Nephron progenitor cell (in vitro differentiated cells): ENCODE measurements around the gene GALNT2.

Experiments used
- DNase-seq: peaks from one replicate; pipeline ENCODE4 v3.0.0; 2021
- H3K27ac Mint-ChIP-seq: 2 replicates; pipeline ENCODE4 v1.8.0; 2021; ENCODE audit warnings: mild to moderate bottlenecking, moderate library complexity, mixed read lengths
- H3K27me3 Mint-ChIP-seq: 2 replicates; pipeline ENCODE4 v1.8.0; 2021; ENCODE audit warnings: mild to moderate bottlenecking, low read depth, mixed read lengths; ENCODE audit not compliant: poor library complexity
- H3K36me3 Mint-ChIP-seq: 2 replicates; pipeline ENCODE4 v1.8.0; 2021; ENCODE audit warnings: low read depth, mixed read lengths
- H3K4me1 Mint-ChIP-seq: 2 replicates; pipeline ENCODE4 v1.8.0; 2021; ENCODE audit warnings: mixed read lengths
- H3K4me3 Mint-ChIP-seq: 2 replicates; pipeline ENCODE4 v1.8.0; 2021; ENCODE audit warnings: mild to moderate bottlenecking, moderate library complexity, mixed read lengths
- H3K9me3 Mint-ChIP-seq: 2 replicates; pipeline ENCODE4 v1.8.0; 2021; ENCODE audit warnings: mild to moderate bottlenecking, moderate library complexity, mixed read lengths
- TF ChIP-seq, protein P1 (sequence below): fragments of 200-600 bp; sonication (generic); IDR thresholded peaks from 2 replicates; pipeline ENCODE4 v1.5.0; 2021; ENCODE audit warnings: antibody characterized with exemption

GALNT2 gene

DNA sequence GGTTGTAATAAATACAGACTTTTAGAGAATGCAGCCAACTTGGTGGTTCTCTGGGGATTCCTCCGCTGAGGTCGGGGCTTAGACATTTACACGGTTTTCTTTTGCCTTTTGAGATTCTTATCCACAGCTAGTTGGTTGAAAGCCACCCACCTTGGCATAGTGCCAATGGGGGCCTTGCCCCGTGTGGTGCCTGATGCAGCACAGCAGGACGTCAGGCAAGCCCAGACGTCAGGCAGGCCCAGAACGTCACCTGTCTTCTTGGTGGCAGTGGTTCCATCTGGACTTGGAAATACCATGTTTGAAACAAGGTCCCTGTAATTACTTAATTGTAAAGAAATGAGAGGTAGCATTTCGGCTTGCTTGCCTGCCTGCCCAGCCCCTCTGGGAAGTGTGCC, 78.5 kb downstream of the GALNT2 start:
- Mint-ChIP-seq H3K27ac (no peak overlapping the region), H3K9me3 (no peaks in the 10 kb centered on the region), H3K36me3 (no peaks in the 10 kb centered on the region), H3K4me3 (no peak overlapping the region), H3K4me1 (peaks cover 82% of the 10 kb centered on the region), H3K27me3 (peaks cover under 1% of the 10 kb centered on the region)
- TF ChIP-seq, protein P1, sequence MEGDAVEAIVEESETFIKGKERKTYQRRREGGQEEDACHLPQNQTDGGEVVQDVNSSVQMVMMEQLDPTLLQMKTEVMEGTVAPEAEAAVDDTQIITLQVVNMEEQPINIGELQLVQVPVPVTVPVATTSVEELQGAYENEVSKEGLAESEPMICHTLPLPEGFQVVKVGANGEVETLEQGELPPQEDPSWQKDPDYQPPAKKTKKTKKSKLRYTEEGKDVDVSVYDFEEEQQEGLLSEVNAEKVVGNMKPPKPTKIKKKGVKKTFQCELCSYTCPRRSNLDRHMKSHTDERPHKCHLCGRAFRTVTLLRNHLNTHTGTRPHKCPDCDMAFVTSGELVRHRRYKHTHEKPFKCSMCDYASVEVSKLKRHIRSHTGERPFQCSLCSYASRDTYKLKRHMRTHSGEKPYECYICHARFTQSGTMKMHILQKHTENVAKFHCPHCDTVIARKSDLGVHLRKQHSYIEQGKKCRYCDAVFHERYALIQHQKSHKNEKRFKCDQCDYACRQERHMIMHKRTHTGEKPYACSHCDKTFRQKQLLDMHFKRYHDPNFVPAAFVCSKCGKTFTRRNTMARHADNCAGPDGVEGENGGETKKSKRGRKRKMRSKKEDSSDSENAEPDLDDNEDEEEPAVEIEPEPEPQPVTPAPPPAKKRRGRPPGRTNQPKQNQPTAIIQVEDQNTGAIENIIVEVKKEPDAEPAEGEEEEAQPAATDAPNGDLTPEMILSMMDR, result no peak
- no peak for DNase-seq

DNA sequence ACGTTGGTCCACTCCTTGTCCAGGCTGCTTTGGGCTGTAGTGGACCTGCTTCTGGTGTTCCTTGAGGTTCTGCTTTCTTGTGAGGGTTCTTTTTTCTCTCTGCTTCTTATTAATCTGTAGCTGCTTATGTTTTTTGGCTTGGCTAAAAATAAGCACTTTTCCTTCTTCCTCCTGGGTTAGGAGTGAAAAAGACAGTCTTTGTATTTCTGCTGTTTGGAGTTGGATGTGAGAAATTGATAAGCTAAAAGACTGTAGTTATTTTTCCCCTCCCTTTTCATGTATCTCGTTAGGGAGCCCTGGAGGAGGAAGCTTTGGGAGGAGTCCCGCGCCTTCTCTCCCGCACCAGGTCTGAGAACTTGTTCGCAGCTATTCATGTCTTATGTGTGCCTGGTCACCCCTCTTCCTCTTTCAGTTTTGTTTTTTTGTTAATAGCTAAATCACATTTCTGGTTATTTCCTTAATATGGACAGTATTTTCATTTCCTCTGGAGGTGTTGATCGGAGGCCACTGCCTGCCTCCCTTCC, 79.0 kb downstream of the GALNT2 start:
- Mint-ChIP-seq H3K4me3 (no peak overlapping the region), H3K27ac (peak overlapping the region; percentile 44), H3K4me1 (peaks cover 80% of the 10 kb centered on the region), H3K36me3 (peaks cover 1% of the 10 kb centered on the region), H3K9me3 (no peaks in the 10 kb centered on the region), H3K27me3 (no peaks in the 10 kb centered on the region)
- DNase-seq, result no peak
- TF ChIP-seq, protein P1, result no peak

DNA sequence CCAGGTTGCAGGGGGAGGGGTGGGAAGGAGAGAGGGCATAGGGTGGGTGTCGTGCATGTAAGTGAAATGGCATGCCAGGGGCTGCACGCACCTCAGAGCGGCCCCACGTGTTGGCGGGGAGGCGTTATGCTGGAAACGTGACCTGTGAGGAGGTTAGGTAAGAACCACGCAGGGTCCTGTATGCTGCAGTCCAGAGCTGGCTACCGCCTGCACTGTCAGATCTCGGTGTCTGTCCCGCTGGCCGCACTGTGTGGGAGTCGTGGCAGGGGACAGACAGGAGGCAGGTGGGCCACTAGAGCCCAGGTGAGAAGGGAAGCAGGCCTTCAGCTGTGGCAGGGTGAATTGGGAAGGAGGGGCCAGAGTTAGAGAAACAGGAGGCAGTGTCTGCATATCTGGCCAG, 79.7 kb downstream of the GALNT2 start:
- Mint-ChIP-seq H3K4me1 (peaks cover 75% of the 10 kb centered on the region), H3K4me3 (no peak overlapping the region), H3K9me3 (no peaks in the 10 kb centered on the region), H3K27me3 (peaks cover 4% of the 10 kb centered on the region), H3K36me3 (peaks cover 7% of the 10 kb centered on the region), H3K27ac (peak overlapping the region; percentile 44)
- TF ChIP-seq, protein P1, result no peak
- DNase-seq, result no peak

DNA sequence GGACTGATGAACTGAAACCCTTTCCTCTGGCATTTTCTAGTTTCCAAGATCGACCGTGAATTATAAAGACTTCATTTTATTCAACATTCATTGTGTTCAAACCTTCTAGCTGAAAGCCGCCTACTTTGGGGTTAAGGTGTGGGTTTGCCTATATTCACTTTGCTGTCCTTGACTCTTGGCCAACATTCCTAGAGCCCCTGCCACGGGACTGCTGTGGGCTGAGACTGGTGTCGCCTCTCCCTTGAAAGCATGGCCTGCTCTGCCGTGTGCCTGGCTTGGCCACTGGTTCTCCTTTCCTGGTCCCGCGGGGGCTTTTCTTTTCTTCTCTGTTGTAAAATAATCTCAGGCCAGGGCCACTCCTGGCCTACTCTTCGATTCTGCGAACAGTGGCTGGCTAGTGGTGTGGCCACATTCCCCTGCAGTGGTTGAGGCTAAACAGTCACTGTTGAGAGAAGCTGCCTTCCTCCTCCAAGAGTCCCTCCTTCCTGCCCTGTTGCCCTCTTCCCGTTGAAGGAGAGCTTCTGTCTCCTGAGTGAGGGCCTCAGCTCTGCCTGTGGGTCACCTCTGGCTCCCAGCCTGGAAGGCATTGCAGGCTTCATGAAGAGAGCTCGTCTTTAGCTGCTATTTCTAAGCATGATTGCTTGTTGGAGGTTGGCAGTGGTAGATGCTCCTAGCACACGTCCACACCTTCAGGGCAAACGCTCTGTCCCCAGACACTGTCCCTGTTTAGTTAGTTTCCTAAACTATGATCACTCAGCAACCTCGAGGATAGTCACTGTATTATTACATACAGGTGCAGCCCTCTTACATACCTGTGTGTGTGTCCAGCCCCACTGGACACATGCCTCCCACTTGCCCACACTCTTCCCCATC, 80.5 kb downstream of the GALNT2 start:
- Mint-ChIP-seq H3K27ac (peak overlapping the region; percentile 17), H3K4me3 (no peak overlapping the region), H3K36me3 (peaks cover 7% of the 10 kb centered on the region), H3K27me3 (peaks cover 4% of the 10 kb centered on the region), H3K9me3 (no peaks in the 10 kb centered on the region), H3K4me1 (peaks cover 78% of the 10 kb centered on the region)
- TF ChIP-seq, protein P1, result no peak
- no peak for DNase-seq

DNA sequence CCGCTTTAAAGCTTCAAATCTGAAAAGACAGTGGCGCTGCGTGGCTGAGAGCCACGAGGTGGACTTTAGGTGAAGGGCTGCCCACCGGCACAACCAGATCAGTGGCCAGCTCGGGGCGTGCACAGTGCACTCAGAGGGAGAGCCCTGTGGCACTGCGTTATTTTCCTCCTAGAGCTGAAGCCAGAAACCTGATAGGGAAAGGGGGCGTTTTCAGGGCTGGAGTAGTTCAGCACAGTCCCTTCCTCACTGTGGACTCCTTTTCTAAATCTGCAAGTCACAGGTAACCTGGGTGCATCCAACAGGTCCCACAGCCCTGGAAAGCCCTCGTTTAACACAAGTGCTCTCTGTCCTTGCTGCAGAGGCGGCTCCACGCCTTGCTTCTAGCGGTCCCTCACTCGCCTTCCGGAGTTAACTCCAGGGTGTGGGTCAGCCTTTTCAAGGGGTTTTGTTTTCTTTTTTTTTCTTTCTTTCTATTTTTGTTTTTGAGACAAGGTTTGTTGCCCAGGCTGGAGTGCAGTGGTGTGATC, 81.2 kb downstream of the GALNT2 start:
- H3K4me3 Mint-ChIP-seq, result no peak overlapping the region
- H3K4me1 Mint-ChIP-seq, result peaks cover 78% of the 10 kb centered on the region
- H3K27me3 Mint-ChIP-seq, result peaks cover 4% of the 10 kb centered on the region
- H3K36me3 Mint-ChIP-seq, result peaks cover 7% of the 10 kb centered on the region
- H3K27ac Mint-ChIP-seq, result peak overlapping the region; percentile 30
- DNase-seq, result no peak
- TF ChIP-seq, protein P1, result no peak
- no peaks in the 10 kb centered on the region for H3K9me3 Mint-ChIP-seq
